Endothelial cell of umbilical vein (primary cell): ENCODE data around the gene TCERG1L. TPM values are rescaled to one million over a fixed set of nuclear protein-coding genes. Genes with fewer than 3 reads are reported as not detected.

Experiments
- BruUV-seq: library from RNA; stranded (reverse); fragments of 400-500 nt; replicated peaks from 2 replicates; lab custom pipeline; 2021; lab: Mats Ljungman, UMichigan
- CTCF ChIA-PET: fragments of 300-600, 350-600 bp; sonication (Branson Sonifier 250); formaldehyde crosslinking; loops from one replicate; lab custom pipeline; 2021; ENCODE audit warnings: antibody characterized with exemption, inconsistent platforms; lab: Charles Lee
- POLR2A ChIA-PET: fragments of 300-600, 350-600 bp; sonication (Branson Sonifier 250); formaldehyde crosslinking; loops from one replicate; lab custom pipeline; 2021; ENCODE audit warnings: antibody characterized with exemption, inconsistent platforms; lab: Charles Lee
- DNase-seq: peaks from one replicate; pipeline ENCODE4 v3.0.0-alpha.2; 2011; ENCODE audit warnings: low read depth, low spot score
- FAIRE-seq: peaks from 2 replicates; lab custom pipeline; 2011; peaks lifted over from hg19 to GRCh38; lab: Jason Lieb, UNC
- H2AFZ ChIP-seq: 2 replicates; pipeline ENCODE4 v1.6.0; 2012; ENCODE audit warnings: low read depth, low read length, control low read depth, inconsistent platforms
- H3K27ac ChIP-seq: 2 replicates; pipeline ENCODE4 v1.5.1; 2011; ENCODE audit warnings: low read depth, mild to moderate bottlenecking, control low read depth, low read length, moderate library complexity; ENCODE audit not compliant: insufficient read depth
- H3K27me3 ChIP-seq, 2 experiments: 2 replicates each; pipeline versions ENCODE4 v1.6.0 to v1.6.1; 2011; ENCODE audit warnings: low read length in 2 of 2, mixed read lengths in 1 of 2; ENCODE audit not compliant: control insufficient read depth in 2 of 2, insufficient read depth in 2 of 2
- H3K36me3 ChIP-seq, 2 experiments: 2 replicates in 1 of 2; 3 replicates in 1 of 2; pipeline ENCODE4 v1.5.1; 2011; ENCODE audit warnings: low read length in 2 of 2, mild to moderate bottlenecking in 1 of 2, moderate library complexity in 1 of 2; ENCODE audit not compliant: control insufficient read depth in 2 of 2, insufficient read depth in 2 of 2; ENCODE audit errors: extremely low read depth in 1 of 2
- H3K4me1 ChIP-seq: 3 replicates; pipeline ENCODE4 v1.5.1; 2011; ENCODE audit warnings: mild to moderate bottlenecking, low read length; ENCODE audit not compliant: control insufficient read depth, insufficient read depth; ENCODE audit errors: extremely low read depth
- H3K4me2 ChIP-seq: 2 replicates; pipeline ENCODE4 v1.6.1; 2011; ENCODE audit warnings: low read length, control low read depth, mixed read lengths; ENCODE audit not compliant: insufficient read depth
- H3K4me3 ChIP-seq, 3 experiments: fragments of 200-600 bp in 1 of 3; sonication (generic), shearing (Covaris generic) in 1 of 3; replicated peaks in 1 of 3; 2 replicates each; pipeline ENCODE4 v1.5.1; 2011 to 2016; ENCODE audit warnings: control low read depth in 3 of 3, low read length in 3 of 3, mild to moderate bottlenecking in 2 of 3, inconsistent platforms in 1 of 3, low read depth in 1 of 3, moderate library complexity in 1 of 3; ENCODE audit not compliant: insufficient read depth in 1 of 3
- H3K79me2 ChIP-seq: 2 replicates; pipeline ENCODE4 v1.6.0; 2012; ENCODE audit warnings: low read length, inconsistent platforms; ENCODE audit not compliant: control insufficient read depth, insufficient read depth
- H3K9ac ChIP-seq: replicated peaks from 2 replicates; pipeline ENCODE3; 2011; ENCODE audit warnings: low read length, control low read depth; ENCODE audit not compliant: insufficient read depth; ENCODE audit errors: extremely low read depth
- H3K9me1 ChIP-seq: replicated peaks from 3 replicates; pipeline ENCODE4 v1.6.0; 2011; ENCODE audit warnings: mild to moderate bottlenecking, low read length; ENCODE audit not compliant: control insufficient read depth, insufficient read depth; ENCODE audit errors: extremely low read depth
- H3K9me3 ChIP-seq: replicated peaks from 2 replicates; pipeline ENCODE4 v1.5.1; 2012; ENCODE audit warnings: low read length, inconsistent platforms; ENCODE audit not compliant: control insufficient read depth, insufficient read depth
- H4K20me1 ChIP-seq: replicated peaks from 2 replicates; pipeline ENCODE3; 2011; ENCODE audit warnings: mild to moderate bottlenecking, low read length; ENCODE audit not compliant: control insufficient read depth, insufficient read depth; ENCODE audit errors: extremely low read depth
- EZH2 ChIP-seq: IDR thresholded peaks from 2 replicates; pipeline ENCODE4 v1.6.1; 2012; ENCODE audit warnings: borderline replicate concordance, low read depth, mild to moderate bottlenecking, moderate library complexity, low read length, inconsistent platforms; ENCODE audit not compliant: severe bottlenecking
- FOS ChIP-seq: IDR thresholded peaks from 2 replicates; pipeline ENCODE4 v1.6.1; 2011; ENCODE audit warnings: mild to moderate bottlenecking, low read length, moderate library complexity, borderline replicate concordance; ENCODE audit not compliant: insufficient read depth
- GATA2 ChIP-seq: IDR thresholded peaks from 2 replicates; pipeline ENCODE4 v1.7.0; 2011; ENCODE audit warnings: low read depth, mild to moderate bottlenecking, moderate library complexity, mixed read lengths, low read length; ENCODE audit not compliant: insufficient read length, insufficient read depth
- JUN ChIP-seq: IDR thresholded peaks from 2 replicates; pipeline ENCODE4 v1.6.1; 2011; ENCODE audit warnings: borderline replicate concordance, low read depth; ENCODE audit not compliant: insufficient read length, insufficient read depth
- MYC ChIP-seq: IDR thresholded peaks from one replicate; pipeline ENCODE4 v1.6.1; 2011; ENCODE audit warnings: mild to moderate bottlenecking, low read depth, low read length
- POLR2A ChIP-seq: IDR thresholded peaks from 2 replicates; pipeline ENCODE4 v1.6.1; 2012; ENCODE audit warnings: low read depth, mild to moderate bottlenecking, control low read depth, low read length
- POLR2AphosphoS5 ChIP-seq: IDR thresholded peaks from 2 replicates; pipeline ENCODE4 v1.6.1; 2012; ENCODE audit warnings: low read depth, mild to moderate bottlenecking, control low read depth, low read length, moderate library complexity; ENCODE audit not compliant: insufficient read depth
- dilution Hi-C: fragments of 300-500 bp; cut with MboI; formaldehyde crosslinking; loops from one replicate; pipeline ENCODE4 v1.15.0; 2019; ENCODE audit warnings: low sequenced_read_pairs; ENCODE audit not compliant: extremely low pct_ligation_motif_present
- intact Hi-C: fragments of 100-400 bp; cut with micrococcal nuclease; formaldehyde crosslinking; loops from one replicate; pipeline ENCODE4 v1.10.0; 2022
- polyA plus RNA-seq, 4 experiments: library from polyadenylated mRNA; depleted of rRNA in 3 of 4; stranded (reverse) in 3 of 4; unstranded in 1 of 4; fragments of >200 nt; gene quantifications; 2 replicates each; pipeline versions ENCODE4 v1.2.1 to v1.2.3, GENCODE V29; 2011 to 2012; ENCODE audit warnings: missing spikeins in 1 of 4
- total RNA-seq: library from RNA; stranded (reverse); gene quantifications from 2 replicates; pipeline ENCODE4 v1.2.3, GENCODE V29; 2021
- TF ChIP-seq, protein P1 (sequence below), 2 donors: IDR thresholded peaks; 1 replicate in 1 of 2; 2 replicates in 1 of 2; pipeline ENCODE4 v1.5.1; 2011; ENCODE audit warnings: low read length in 2 of 2, mild to moderate bottlenecking in 2 of 2, moderate library complexity in 2 of 2, control low read depth in 1 of 2, inconsistent platforms in 1 of 2, low read depth in 1 of 2; ENCODE audit not compliant: insufficient read depth in 1 of 2; ENCODE audit errors: extremely low read depth in 1 of 2

TCERG1L gene
- total and polyA plus RNA-seq, 2 donors (not counting 3 experiments of a cell fraction or from before 2014, with no cell fraction given), result not detected

DNA sequence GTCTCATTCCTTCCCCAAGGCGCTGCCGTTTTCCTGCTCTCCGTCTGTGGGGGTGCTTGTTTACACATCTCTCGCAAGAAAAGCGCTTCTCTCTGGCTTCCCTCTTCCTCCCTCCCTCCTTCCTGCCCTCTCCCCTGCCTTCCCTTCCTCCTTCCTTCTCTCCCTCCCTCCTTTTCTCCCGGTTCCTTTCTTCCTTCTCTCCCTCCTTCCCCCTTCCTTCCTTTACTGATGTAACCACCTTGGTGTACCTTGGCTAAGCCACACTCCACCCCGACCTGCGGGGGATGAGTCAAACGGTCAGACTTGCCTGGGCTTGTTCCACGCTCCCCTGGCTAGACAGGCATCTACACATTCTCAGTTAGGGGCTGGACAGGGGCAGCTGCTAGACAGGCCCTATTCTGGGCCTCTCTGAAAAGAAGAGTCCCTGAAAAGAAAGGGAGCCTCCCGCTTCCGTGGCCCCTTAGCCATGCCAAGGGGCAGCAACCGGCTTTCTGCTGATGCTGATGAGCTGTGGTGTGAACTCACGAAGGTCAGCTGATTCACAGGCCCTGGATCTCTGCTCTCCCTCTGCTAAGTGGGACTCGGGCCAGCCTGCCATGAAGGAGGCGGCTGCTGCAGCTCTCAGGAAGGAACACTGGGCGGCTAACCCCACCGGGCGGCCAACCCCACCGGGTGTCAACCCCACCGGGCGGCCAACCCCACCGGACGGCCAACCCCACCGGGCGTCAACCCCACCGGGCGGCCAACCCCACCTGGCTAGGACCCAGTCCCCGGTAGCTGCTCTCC is 216.8 kb downstream of the TCERG1L start:
- H3K27ac ChIP-seq, result no peak overlapping the region
- no peaks in the 10 kb centered on the region for H3K36me3 ChIP-seq
- BruUV-seq, result no TSS peak
- H3K9me3 ChIP-seq, result peaks cover 2% of the 10 kb centered on the region
- H3K4me2 ChIP-seq, result no peak overlapping the region
- dilution Hi-C loops, result no loop called here
- no peaks in the 10 kb centered on the region for H3K4me1 ChIP-seq
- no peak for DNase-seq
- ChIA-PET CTCF (no interaction called here), POLR2A (no interaction called here)
- TF ChIP-seq POLR2A (no peak), MYC (no peak), GATA2 (no peak), JUN (no peak), EZH2 (no peak), FOS (no peak), POLR2AphosphoS5 (no peak)
- TF ChIP-seq, protein P1, sequence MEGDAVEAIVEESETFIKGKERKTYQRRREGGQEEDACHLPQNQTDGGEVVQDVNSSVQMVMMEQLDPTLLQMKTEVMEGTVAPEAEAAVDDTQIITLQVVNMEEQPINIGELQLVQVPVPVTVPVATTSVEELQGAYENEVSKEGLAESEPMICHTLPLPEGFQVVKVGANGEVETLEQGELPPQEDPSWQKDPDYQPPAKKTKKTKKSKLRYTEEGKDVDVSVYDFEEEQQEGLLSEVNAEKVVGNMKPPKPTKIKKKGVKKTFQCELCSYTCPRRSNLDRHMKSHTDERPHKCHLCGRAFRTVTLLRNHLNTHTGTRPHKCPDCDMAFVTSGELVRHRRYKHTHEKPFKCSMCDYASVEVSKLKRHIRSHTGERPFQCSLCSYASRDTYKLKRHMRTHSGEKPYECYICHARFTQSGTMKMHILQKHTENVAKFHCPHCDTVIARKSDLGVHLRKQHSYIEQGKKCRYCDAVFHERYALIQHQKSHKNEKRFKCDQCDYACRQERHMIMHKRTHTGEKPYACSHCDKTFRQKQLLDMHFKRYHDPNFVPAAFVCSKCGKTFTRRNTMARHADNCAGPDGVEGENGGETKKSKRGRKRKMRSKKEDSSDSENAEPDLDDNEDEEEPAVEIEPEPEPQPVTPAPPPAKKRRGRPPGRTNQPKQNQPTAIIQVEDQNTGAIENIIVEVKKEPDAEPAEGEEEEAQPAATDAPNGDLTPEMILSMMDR (IDR thresholded peaks at IDR 0.05; ENCODE audit: extremely low read depth in 1 of 2, insufficient read depth in 1 of 2, low read depth in 1 of 2, low read length in 2 of 2), result no peak
- no peak for FAIRE-seq
- no peaks in the 10 kb centered on the region for H3K27me3 ChIP-seq
- no peak overlapping the region for H3K9ac ChIP-seq
- H3K4me3 ChIP-seq, result no peak overlapping the region
- H2AFZ ChIP-seq, result no peak overlapping the region
- no peaks in the 10 kb centered on the region for H3K79me2 ChIP-seq
- H4K20me1 ChIP-seq, result no peaks in the 10 kb centered on the region
- intact Hi-C loops, result no loop called here
- H3K9me1 ChIP-seq, result no peaks in the 10 kb centered on the region
